Prostate gland (tissue), 2 donors: ENCODE data around the gene KCNN3. TPM values are rescaled to one million over a fixed set of nuclear protein-coding genes. Genes with fewer than 3 reads are reported as not detected.
A peak's percentile ranks its signal among the peaks of the same experiment; 100 is the strongest.

Experiments used
- DNase-seq: peaks from one replicate; pipeline ENCODE4 v3.0.0-alpha.2; 2019; ENCODE audit warnings: low spot score
- H3K27ac ChIP-seq, 2 donors: fragments of 200-600 bp; sonication (generic); 2 replicates each; pipeline ENCODE4 v1.5.1; 2017 to 2019
- H3K27me3 ChIP-seq: fragments of 200-600 bp; sonication (generic); replicated peaks from 2 replicates; pipeline ENCODE4 v1.5.1; 2019; ENCODE audit not compliant: insufficient read depth
- H3K36me3 ChIP-seq, 2 donors: fragments of 200-600 bp; sonication (generic); 1 replicate in 1 of 2; 2 replicates in 1 of 2; pipeline versions ENCODE4 v1.5.1 to v1.8.1; 2017 to 2019
- H3K4me1 ChIP-seq: fragments of 200-600 bp; sonication (generic); replicated peaks from 2 replicates; pipeline ENCODE4 v1.5.1; 2019
- H3K4me3 ChIP-seq, 2 donors: fragments of 200-600 bp; sonication (generic); 2 replicates each; pipeline ENCODE4 v1.5.1; 2017 to 2019
- H3K9me3 ChIP-seq: fragments of 200-600 bp; sonication (generic); 2 replicates; pipeline ENCODE4 v1.5.1; 2017
- CTCF ChIP-seq, 4 experiments: fragments of 200-600 bp in 2 of 4; fragments of 450-650 bp in 2 of 4; sonication (generic) in 2 of 4; IDR thresholded peaks; 1 replicate in 3 of 4; 2 replicates in 1 of 4; pipeline ENCODE4 v1.5.1; 2016 to 2019; ENCODE audit warnings: antibody characterized with exemption in 4 of 4, mild to moderate bottlenecking in 2 of 4, moderate library complexity in 2 of 4
- POLR2A ChIP-seq: fragments of 450-650 bp; IDR thresholded peaks from one replicate; pipeline ENCODE4 v1.6.1; 2016; ENCODE audit warnings: antibody characterized with exemption, mild to moderate bottlenecking
- POLR2AphosphoS5 ChIP-seq: sonication (generic); formaldehyde crosslinking; IDR thresholded peaks from one replicate; pipeline ENCODE4 v1.6.1; 2017; ENCODE audit warnings: antibody characterized with exemption
- WGBS: methylation state at CpG from one replicate; pipeline ENCODE4 v1.1.5; 2018; 5-methylcytosine and 5-hydroxymethylcytosine counted together
- intact Hi-C: fragments of 100-400 bp; cut with DNase I; formaldehyde crosslinking; loops from one replicate; pipeline ENCODE4 v1.14.2; 2022
- total RNA-seq, 2 donors: library from RNA; depleted of rRNA; stranded (reverse); fragments of >200 nt; gene quantifications; one replicate each; pipeline ENCODE4 v1.1.0, GENCODE V29; 2016

Gene KCNN3
- total RNA-seq, 2 donors from 2014 or later = 1.2 to 3.0 TPM

GRCh38 chr1:154876842-154877369 is 6.8 kb upstream of the KCNN3 start:
- TF ChIP-seq POLR2AphosphoS5 = no peak
- no peak for TF ChIP-seq POLR2A
- no peak for TF ChIP-seq CTCF (IDR thresholded peaks at IDR 0.05)
- Histone ChIP-seq H3K36me3 (no peaks in the 10 kb centered on the region), H3K4me3 (no peak overlapping the region), H3K4me1 (no peaks in the 10 kb centered on the region), H3K27me3 (no peaks in the 10 kb centered on the region), H3K9me3 (no peaks in the 10 kb centered on the region), H3K27ac (peak overlapping the region in 1 of 2 donors; percentile 13)
- 76% methylated on average over 3 of the region's 3 CpGs for WGBS
- no peak for DNase-seq
- intact Hi-C loops = no loop called here

- Histone ChIP-seq H3K4me3 (no peak overlapping the region), H3K27ac (no peak overlapping the region), H3K9me3 (no peaks in the 10 kb centered on the region), H3K27me3 (no peaks in the 10 kb centered on the region), H3K36me3 (no peaks in the 10 kb centered on the region), H3K4me1 (no peaks in the 10 kb centered on the region)
- DNase-seq = no peak
- intact Hi-C loops = no loop called here
- 71% methylated on average over 5 of the region's 5 CpGs for WGBS
- TF ChIP-seq POLR2A = no peak
- TF ChIP-seq CTCF (IDR thresholded peaks at IDR 0.05) = no peak
- no peak for TF ChIP-seq POLR2AphosphoS5
These were observed 4.4 kb upstream of the KCNN3 start for GRCh38 chr1:154874465-154874864.

- Histone ChIP-seq H3K9me3 (no peaks in the 10 kb centered on the region), H3K4me1 (no peaks in the 10 kb centered on the region), H3K4me3 (no peak overlapping the region), H3K36me3 (no peaks in the 10 kb centered on the region), H3K27me3 (no peaks in the 10 kb centered on the region), H3K27ac (no peak overlapping the region)
- no peak for TF ChIP-seq POLR2AphosphoS5
- TF ChIP-seq CTCF (IDR thresholded peaks at IDR 0.05) = no peak
- TF ChIP-seq POLR2A = no peak
- WGBS = 79% methylated on average over 9 of the region's 9 CpGs
- intact Hi-C loops = no loop called here
- DNase-seq = no peak
These were observed 3.4 kb upstream of the KCNN3 start for GRCh38 chr1:154873321-154873950.

GRCh38 chr1:154871374-154871773 is 1.3 kb upstream of the KCNN3 start:
- Histone ChIP-seq H3K4me1 (no peaks in the 10 kb centered on the region), H3K36me3 (no peaks in the 10 kb centered on the region), H3K27ac (no peak overlapping the region), H3K9me3 (no peaks in the 10 kb centered on the region), H3K4me3 (no peak overlapping the region), H3K27me3 (no peaks in the 10 kb centered on the region)
- TF ChIP-seq POLR2AphosphoS5 (no peak), CTCF (IDR thresholded peaks at IDR 0.05) (no peak), POLR2A (no peak)
- DNase-seq = no peak
- intact Hi-C loops = no loop called here
- 17% methylated on average over 1 of the region's 1 CpG for WGBS

GRCh38 chr1:154870734-154871133 is 653 bp upstream of the KCNN3 start:
- 67% methylated on average over 6 of the region's 6 CpGs for WGBS
- H3K36me3 ChIP-seq = no peaks in the 10 kb centered on the region
- no peak overlapping the region for H3K4me3 ChIP-seq
- no peak overlapping the region for H3K27ac ChIP-seq
- H3K9me3 ChIP-seq = no peaks in the 10 kb centered on the region
- no peak for DNase-seq
- intact Hi-C loops = no loop called here
- no peaks in the 10 kb centered on the region for H3K4me1 ChIP-seq
- TF ChIP-seq POLR2AphosphoS5 (no peak), POLR2A (no peak), CTCF (IDR thresholded peaks at IDR 0.05) (no peak)
- H3K27me3 ChIP-seq = no peaks in the 10 kb centered on the region
